Activated CD4-positive, CD25-positive, alpha-beta regulatory T cell treated with anti-CD3 and anti-CD28 coated beads, Interleukin-2, amount 50 U/mL, for 72 hours (primary cell): ENCODE data around the gene BCCIP.

Experiments
- DNase-seq: peaks from one replicate; pipeline ENCODE4 v3.0.0; 2021

BCCIP gene

DNA sequence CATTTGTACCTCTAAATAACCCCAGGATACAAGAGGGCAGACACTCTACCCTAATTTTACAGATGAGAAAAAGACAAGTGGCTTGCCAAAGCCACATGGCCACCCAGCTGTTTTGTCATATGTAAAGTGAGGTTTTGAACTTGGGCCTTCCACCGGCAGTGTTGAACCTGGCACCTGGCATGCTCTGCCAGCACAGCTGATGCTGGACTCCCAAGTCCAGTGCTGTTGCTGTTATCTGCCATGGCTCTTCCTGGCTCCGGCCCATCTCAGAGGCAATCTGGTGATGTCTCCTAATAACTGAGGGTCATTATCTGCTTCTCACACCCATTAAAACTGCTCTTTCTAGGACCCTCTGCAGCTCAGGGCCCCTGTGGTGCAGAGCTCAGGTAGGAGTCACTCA, 25.0 kb downstream of the BCCIP start:
- no peak for DNase-seq

DNA sequence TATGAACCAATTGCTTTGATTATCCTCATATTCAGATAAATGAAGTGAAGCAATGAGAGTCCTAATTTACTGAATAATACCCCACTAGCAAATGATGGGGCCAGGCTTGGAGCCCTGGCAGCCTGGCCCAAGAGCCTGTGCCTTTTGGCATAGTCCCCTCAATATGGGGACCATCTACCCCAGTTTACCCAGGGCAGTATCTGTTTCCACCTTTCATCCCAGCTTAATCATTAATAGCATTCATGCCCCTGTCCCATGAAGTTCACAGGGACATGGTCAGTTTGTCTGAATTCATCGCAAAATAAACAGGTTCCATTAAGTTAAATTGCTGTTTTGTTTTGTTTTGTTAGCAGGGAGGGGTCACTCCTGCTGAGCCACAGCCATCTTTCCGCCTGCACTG, 25.5 kb downstream of the BCCIP start:
- no peak for DNase-seq

DNA sequence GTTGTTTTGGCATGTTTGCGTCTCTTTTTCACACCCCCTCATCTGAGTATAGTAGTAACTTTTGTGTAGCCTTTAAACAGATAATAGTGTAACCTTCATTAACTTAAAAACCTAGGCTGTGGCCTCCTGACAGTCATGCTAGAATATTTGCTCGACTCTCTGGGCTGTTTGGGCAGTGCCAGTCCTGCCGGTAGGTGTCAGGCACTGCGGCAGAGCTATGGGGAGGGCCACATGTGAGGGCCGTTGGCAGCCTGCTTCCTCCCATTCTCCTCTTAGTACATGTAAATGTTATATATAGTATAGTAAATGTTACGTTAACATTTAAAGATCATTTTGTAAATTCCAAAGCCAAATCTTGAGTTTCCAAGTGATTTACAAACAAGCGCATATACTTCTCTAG, 26.1 kb downstream of the BCCIP start:
- DNase-seq: no peak

DNA sequence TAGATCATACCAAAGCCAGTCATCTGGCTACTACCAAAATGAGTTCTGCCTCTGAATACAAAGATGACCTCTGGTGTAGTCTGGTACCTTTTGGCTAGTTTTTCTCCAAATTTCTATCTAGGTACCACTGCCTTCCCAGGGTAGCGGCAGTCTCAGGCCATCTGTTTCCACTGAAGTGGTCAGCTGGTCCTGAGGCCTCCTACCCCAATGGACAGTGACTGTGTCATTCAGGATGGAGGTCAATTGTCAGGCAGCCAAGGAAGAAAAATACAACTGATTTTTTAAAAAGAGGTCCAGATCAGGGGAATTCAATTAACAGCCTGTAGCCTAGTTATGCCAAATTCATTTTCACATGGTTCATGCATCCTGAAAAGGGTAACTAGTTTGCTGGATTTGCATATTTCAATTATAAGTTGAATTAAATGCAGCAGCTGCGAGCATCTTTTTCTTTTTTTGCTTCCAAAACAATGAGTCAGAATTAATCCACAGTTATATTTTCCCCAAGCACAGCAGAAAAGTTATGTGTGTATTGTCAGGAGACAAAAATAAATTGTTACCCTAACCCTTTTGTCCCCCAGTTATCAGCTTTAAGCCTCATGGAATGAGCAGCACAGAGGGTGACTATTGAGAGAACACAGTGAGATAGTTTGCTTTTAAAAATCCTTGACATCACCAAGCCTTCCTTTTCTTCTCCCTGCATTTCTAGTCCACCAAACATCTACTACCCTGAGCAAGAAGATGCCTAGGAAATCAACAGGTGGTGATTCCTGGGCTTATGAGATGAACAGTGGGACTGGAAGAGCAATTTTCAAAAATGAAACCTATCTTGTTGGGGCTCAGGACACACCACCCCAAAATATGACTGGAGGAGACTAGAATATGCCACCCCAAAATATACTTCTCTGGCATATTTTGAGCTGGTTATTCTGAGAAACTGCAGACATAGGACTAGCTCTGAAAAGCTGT, 27.7 kb downstream of the BCCIP start:
- no peak for DNase-seq

DNA sequence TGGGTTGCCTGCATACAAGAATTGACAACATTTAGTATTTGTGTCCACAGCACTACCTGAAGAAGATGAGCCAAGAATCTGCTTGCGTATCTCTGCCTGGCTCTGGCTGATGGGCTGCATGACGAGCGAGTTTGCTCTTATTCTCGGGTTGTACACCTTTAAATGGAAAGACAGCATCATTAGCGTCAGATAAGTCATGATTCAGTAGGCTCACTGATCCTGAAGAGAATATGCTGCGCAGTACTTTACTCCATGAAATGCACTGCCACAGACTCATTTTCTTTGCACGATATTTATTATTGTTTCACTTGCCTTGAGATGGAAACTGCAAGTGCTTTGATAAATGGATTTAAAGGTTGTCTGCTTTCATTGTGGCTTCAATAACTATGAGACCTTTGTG, 29.1 kb downstream of the BCCIP start:
- DNase-seq: no peak

DNA sequence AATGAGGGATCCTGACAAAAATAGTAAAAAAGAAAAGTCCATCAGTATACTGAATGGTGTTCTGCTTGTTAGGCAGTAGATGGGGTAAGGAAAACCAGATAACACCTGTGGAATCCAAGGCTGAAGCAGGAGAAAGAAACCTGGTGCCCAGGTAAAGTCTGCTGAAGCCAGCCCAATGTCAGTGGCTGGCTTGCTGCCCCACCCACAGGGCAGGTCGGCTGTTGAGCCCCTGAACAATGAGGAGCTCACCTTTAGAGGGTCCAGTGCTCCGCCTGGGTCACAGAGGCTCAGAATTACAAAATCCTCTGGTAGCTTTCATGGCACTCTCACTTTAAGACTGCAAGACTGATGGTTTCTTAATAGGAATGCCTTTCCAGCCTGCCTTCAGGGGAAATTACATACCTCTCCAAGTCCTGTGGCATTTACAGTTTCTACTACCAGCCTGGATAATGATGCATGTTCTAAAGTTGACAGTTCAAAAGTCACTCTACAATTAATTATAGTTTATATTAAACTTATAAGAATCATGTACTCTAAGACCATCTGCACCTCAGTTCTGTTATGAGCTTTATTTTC, 33.9 kb downstream of the BCCIP start:
- no peak for DNase-seq

DNA sequence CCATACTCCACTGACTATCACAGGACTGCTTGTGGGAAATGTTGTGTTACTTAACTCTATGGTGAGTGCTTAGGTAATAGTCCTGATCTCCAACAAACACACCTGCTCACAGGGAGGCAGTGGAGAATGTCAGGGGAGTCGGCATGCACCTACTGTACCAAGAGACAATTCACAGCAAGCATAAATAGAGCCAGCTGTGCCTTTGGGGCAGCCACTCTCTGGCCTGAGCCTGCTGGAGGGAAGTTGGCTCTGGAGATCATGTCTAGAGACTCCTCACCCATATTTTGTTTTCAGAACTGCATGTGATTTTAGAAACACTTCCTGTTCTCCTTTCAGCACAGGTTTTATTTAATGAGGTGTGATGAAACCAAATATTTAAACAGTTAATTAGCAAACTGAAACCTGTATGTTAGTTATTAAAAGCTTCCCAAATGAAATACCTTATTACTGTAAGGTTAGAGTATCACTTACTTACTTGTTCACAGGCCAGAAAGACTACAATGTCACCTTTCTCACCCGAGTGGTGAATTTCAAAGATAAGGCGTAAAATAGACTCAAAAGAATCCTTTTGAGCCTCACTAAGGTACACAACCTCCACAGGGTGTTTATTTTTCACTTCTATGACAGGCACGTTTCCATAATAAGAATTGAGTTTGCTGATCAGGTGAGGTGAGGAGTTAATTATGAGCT, 35.9 kb downstream of the BCCIP start:
- no peak for DNase-seq

DNA sequence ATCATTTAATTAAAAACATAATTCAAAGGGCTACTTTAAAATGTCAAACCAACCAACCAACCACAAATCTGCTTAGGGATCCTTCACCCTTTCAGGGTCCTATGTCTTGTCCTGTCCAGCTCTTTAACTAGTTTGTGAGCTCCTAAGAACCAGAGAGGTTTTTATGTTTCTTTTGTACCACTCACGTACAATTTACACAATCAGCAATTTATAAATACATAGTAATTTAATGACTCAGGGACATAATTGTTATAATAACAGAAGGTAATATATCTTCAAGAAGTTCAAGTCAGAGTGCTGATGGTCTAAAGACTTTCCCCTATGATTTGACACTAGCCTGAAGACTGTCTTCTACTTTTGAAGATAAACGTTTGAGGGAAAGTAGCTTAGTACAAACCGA, 41.8 kb downstream of the BCCIP start:
- DNase-seq: no peak

DNA sequence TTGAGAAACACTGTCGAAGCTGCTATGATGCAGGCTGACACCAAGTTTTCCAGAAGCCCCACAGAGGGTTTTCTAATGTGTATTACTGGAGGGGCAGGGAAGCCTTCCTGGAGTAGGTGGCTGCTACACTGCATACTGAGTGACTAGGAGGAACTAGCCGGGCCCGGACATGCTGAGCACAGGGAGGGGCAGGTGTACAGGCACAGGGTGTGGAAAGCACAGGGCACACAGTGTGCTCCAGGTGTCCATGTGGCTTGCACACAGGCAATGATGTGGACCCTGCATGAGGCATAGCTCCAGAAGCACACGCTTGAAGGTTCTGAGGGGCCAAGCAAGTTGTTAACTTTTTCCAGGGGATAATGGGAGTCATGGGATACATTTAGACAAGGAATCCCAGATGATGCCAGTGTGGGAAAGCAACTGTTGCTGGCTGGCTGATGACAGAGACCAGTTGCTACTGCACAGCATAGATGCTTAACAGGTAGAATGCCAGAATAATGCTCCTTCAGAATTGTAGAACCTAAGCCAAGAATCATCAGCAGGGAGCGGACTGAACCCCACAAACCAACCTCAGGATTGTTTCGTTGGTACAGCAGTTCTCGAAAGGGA, 43.2 kb downstream of the BCCIP start:
- no peak for DNase-seq

DNA sequence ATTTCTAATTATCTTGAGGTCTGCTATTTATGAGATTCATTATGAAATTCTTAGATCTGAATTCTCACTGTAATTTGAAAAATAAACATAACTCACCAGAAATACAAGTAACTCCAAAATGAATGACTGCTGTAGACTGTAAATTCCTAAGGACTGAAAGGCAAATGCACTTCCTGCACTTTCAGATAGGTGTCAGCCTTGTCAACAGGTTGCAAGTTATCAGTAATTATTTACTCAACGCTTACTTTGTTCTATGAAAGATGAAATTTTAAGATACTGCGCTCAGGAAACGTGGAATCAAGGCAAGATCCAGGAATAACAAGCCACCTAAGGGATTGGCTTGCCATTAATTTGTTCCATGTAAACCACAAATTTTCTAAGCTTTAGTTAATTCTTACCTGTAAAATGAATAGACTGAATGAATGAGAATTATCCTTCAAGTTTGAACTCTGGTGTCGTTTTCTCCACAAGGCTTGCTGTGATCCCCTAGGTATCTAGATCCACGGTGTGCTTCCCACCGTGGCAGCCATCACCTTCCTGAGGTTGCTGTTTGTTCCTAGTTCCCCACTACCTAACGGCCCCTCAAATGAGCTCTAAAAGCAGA, 45.1 kb downstream of the BCCIP start:
- no peak for DNase-seq

DNA sequence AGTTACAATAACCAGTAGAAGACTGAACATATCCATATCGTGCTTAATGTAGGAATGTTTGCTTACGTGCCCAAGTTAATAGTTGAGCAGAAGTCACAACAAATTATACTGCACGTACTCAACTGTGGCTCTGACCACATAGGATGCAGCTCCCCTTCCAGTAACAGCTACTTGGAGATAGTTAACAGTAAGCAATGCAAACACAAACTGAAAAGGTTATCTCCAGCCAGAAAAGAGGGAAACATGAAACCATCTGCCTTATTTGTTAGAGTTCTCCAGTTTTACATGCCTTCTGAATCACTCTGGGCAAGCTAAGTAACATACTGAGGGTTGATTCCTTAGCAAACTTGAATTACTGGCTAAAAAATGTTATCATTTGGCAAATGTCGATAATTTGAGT, 48.0 kb downstream of the BCCIP start:
- no peak for DNase-seq

DNA sequence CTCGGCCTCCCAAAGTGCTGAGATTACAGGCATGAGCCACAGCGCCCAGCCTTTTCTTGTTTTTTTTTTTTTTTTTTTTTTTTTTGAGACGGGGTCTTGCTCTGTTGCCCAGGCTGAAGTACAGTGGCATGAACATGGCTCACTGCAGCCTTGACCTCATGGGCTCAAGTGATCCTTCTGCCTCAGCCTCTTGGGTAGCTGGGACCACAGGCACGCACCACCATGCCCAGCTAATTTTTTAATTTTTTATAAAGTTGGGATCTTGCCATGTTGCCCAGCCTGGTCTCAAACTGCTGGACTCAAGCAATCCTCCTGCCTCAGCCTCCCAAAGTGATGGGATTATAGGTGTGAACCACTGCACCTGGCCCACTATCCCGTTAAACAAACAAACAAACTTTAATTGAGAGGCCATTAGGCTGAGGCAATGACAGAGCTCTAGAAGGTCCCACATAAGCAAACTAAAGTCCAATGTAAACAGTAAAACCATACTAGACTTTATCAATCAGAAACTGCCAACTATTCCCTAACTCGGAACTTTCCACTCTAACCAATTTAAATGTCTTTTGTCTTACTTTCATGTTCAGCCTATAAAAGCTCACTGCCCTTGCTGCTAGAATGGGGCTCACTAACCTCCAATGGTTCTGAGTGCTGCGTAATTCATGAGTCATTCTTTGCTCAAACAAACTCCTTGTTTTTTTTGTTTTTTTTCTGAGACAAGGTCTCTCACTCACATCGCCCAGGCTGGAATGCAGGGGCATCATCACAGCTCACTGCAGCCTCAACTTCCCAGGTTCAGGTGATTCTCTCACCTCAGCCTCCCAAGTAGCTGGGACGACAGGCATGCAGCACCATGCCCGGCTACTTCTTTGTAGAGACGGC, 55.9 kb downstream of the BCCIP start:
- DNase-seq: no peak

DNA sequence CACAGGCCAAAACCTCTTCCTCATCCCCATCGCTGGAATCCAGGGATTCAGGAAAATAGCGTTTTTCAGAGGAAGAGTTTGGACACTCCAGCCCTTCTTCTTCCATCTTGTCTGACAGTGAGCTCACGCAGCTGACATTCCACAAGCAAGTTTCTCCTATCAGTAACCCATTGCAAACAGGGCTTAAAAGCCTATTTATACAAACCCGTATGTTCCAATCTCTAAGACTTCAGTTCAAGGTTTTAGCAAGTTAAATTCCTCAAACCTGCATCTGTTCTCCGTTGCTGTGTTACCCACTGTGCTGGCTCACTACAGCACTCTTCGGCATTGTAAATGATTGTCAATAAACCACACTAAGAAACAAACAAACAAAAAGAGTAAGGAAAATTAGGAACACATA, 57.4 kb downstream of the BCCIP start:
- DNase-seq: no peak

DNA sequence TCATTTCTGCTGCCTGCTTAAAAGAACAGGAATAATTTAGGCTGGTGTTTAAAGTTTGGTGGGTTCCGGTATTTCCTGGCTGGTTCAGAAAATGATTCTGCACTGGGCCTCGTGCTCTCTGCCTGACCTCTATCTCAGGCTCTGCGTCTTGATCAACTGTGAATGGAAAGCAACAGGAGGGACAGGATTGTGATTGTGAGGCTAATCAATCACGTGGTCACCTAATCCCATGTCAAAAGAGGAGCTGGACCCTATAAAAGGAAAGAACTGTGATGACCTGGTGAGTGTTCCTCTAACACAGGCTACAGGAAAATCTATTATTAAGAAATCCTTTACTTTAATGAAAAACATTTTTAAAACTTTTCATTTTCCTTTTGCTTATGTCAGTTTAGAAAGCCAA, 57.8 kb downstream of the BCCIP start, which contains the start of gene DHX32:
TSS of gene DHX32 (minus strand) at position 101 of the 400 bp plus-strand sequence. CDS start 468 bp downstream, outside the sequence.
- DNase-seq: no peak

DNA sequence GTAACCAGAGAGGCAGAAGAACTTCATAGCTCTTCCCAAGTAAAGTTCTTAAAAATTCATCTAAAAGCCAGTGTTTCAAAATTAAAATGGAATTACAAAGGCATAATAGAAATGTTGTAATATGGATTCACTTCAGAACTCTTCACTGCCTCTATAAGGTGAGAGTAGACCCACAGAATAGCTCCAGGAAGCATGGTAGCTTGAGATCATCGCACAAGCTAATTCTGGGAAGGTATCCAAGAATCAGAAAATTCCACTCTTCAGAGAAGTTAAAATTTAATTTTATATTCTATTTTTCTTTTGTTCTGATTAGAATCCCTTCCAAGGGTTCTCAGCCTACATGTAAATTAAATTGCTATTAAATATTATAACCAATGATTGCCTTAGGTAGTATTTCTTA, 59.2 kb downstream of the BCCIP start:
- DNase-seq: no peak

DNA sequence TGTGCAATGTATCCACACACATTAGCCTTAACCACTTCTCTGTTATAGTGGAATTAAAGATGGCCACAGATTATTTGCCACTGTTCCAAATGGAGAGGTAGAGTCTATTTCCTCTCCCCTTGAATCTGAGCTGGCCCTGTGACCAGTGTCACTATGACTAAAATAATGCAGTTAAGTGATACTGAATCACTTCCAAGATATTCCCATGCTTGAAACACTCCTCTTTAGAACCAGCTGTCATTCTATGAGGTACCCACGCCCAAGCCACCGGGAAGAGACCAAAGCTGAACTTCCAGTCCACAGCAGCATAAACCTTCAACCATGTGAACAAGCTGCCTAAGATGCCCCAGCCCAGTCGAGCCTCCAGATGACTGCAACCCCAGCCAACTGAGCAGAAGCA, 59.9 kb downstream of the BCCIP start:
- no peak for DNase-seq
